Stimulated activated CD4-positive, alpha-beta T cell treated with anti-CD3 and anti-CD28 coated beads, Interleukin-2, amount 100 ng/mL, for 4 hours (primary cell): Measurements from ENCODE around the gene ATP6V1G1.

Source experiments
- DNase-seq: peaks from one replicate; pipeline ENCODE4 v3.0.0-alpha.2; 2020; ENCODE audit warnings: low read depth

ATP6V1G1 gene

DNA sequence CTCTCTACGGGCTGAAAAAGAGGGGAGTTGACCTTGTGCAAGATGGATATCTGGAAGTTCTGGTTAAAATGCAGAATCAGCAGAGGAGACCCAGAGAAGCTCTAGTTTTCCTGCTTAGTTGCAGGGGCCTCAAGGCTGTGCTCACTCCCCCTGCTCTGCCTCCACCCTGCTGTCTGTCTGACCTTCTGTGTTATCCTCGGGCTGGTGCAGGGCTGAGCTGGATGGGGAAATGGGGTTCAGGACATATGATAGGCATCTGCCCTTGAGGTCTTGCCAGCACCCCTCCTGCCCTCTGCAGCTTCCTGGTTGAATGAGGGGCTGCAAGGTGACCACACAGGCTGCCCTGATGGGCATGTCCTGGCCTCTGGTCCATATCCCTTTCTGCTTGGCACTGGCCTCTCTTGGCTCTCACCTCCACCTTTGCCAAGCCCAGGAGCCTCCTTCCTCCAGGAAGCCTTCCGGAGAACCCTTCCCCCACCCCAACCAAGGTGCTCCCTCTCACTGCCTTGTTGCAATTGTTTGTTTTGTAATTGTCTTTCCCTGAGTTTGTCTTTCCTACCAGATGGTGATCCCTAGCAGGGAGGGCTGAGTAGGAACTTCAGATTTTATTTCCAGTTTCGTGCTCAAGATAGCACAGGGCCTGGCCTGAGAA is 24.8 kb downstream of the ATP6V1G1 start:
- DNase-seq: no peak

DNA sequence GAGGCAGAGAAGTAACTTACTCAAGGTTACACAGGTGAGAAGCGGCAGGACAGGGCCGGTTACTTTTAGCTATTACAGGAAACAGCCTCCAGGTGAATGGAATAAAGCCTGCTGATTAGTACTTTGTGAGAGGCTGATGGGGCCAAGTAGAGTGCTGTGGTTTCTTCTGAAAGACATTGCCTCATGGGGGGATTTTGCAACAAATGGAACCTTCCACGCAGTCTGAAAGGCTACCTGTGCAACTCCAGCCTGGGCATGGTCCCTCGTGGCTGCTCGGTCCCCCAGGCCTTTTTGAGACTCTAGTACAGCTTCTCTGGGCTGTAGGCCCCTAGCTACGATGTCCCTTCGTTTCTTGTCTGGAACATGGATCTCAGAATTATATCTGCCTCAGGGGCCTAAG is 25.5 kb downstream of the ATP6V1G1 start:
- DNase-seq: no peak

DNA sequence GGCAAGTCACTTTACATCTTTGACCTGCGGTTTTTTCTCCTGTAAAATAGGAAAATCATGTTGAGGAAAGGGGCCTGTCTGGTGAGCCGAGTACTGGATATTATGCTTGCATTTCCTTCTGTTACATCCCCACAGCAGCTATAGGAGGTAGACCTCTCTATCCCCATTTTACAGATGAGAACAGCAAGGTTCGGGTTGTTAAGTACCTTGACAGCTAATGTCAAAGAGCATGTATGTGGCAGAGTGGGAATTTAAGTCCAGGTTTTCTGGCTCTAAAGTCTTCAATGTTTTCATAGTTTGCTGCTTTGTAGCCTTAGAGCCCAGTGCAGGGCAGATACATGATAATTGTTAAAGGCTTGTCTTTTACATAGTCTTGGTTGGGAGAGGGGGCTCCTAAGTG is 26.4 kb downstream of the ATP6V1G1 start:
- DNase-seq: no peak

- DNase-seq: no peak
Measured at GRCh38 chr9:114614373-114614772, 26.8 kb downstream of the ATP6V1G1 start.

DNA sequence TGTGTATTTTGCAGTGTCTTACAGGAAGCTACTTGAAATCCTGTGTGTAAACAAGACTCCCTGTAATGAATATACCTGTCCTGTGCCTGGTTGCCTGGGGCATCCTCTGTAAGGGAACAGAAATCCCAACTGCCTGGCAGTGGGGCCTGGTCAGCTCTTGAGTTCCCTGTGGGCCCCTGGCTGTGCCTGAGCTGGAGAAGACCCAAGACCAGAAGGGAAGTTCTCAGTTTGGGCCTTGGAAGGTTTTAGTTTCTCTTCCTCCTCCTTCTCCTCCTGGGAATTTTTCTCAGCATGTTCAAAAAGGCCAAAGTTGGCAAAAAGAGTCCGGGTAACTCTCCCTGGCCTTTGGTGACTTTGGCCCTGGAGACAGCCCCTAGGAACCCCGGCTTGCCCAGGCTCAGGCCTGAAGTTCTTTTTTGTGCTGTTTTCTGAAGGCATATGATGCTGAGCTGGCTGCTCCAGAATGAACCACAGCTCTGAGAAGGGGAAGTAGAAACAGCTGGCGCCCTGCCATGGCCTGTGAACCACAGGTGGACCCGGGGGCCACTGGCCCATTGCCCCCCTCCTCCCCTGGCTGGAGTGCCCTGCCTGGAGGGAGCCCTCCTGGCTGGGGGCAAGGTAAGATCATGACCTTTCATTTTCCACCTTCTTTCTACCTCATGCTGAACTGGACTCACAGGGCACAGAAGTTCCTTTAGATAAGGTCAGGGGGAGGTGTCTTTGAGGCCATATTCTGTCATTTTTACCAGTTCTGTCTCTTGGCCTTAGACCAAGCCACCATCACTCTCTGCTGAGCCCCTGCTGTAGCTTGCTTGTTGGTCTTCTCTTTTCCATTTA is 29.3 kb downstream of the ATP6V1G1 start:
- no peak for DNase-seq

DNA sequence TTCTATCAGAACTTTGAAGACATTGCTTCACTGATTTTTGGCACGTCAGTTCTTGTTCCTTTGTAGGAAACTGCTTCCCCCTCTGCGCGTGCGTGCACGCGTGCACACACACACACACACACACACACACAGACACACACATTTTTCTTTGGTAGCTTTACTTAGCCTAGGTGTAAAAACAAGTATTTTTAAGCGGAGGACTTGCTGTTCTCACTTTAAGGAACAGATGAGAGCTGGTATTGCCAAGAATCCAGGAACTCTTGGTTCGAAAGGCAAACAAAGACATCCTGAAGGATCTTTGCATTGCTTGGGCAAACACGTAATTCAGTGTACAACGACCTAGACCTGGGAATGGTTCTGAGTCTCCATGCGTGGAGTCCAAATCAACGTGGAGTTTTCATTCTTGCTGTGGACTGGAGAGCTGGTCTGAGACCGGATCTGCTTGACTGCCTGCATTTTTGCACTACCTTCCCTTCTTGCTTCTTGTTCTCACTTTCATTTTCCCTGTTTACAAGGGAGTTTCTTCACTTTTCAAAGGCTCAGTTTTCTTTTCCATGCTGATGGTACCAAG is 31.7 kb downstream of the ATP6V1G1 start:
- DNase-seq: no peak

GRCh38 chr9:114621561-114621960 is 34.0 kb downstream of the ATP6V1G1 start:
- DNase-seq: no peak

DNA sequence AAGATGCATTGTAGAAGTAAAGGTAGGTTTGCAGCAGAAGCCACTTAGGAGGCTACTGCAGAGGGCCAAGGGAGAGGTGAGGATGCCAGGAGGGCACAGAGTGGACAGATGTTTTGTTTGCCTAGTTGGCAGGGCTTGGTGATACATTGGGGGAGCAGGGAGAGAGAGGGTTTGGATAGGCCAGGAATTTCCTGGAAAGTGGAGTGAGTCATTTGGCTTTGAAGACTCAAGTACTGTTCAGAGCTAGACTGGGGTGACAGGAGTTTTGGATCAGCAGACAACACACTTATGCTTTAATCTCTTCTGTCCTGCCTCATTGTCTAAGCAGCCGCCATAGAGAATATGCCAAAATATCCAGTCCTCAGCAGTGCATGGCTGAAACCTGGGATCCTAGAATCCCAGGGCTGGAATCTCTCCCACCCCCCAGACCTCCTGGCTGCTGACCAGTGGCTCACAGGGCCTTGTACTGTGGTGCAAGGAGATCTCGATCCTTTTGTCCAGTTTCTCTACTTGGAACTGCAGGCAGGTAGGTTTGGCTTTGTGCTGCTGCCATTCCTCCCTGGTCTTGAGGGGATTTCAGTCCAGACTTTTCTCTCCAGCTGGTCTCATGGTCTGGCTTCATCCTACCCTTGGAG is 34.5 kb downstream of the ATP6V1G1 start:
- DNase-seq: no peak

DNA sequence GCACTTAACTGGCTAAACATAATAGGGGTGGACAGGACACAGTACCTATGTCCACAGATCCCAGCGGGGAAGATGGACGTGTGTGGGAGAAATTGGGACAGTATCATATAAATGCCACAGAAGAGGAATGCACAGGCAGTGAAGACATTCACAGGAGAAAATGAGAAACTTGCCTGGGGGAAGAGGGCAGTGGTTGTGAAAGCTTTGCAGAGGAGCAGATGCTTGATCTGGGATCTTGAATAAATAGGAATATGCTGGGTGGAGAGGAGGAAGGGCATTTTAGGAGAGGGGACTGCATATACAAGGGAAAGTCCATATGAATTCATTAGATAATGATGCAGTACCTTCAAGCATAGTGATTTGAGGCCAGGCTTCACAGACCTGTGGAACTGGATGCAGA is 37.1 kb downstream of the ATP6V1G1 start:
- DNase-seq: no peak

DNA sequence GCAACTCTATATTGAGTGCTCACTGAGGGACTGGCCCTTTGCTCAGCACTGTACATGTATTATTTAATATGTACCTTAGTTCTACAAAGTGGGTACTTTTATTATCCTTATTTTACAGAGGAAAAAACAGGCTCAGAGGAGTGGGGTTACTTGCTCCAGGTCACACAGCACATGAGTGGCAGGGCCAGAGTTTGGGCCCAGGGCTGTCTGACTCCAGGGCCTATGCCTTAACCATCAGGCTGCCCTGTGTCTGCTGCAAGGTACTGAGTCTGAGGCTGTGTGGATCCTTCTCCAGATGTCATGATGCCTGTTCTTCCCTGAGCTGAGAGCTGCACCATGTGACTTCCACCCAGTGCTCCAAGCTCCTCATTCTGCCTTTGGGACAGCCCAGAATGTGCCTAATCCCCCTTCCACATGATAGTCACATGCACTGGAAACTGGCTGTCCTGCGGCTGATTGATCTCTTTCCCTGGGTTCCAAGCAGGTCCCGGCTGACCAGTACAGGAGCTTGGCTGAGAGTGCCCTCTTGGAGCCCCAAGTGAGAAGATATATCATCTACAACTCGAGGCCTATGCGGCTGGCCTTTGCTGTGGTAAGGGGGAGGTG is 38.9 kb downstream of the ATP6V1G1 start:
- no peak for DNase-seq

DNA sequence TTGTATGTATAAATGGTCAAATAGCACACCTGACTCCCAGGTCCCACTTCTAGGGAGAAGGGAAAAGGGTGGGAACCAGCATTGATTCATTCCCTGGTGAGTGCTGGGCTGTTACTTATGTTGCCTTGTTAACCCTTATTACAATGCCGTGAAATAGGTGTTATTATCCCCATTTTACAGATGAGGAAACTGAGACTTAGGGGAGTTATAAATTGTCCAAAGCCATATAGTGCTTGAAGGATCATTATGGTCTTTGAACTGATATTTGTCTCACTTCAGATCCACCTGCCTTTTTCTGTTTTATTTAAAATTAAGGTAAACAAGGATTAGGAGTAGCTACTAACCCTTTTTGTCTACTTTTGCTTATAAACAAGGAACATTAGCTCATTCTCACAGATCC is 40.0 kb downstream of the ATP6V1G1 start:
- DNase-seq: no peak

GRCh38 chr9:114629563-114630090 is 42.1 kb downstream of the ATP6V1G1 start:
- no peak for DNase-seq

DNA sequence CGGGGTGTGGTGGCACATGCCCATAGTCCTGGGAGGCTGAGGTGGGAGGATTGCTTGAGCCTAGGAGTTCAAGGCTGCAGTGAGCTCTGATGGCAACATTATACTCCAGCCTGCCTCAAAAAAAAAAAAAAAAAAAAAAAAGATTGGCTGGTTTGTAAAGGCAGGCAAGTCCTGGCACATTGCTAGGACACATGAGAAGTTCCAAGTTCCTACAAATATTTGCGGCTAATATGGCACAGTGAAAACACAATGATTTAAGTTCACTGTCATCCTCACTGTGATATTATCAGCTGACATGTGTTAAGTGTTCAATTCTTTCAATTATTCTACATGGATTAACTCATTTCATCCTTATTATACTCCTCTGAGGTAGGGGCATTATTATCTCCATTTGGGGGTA is 43.6 kb downstream of the ATP6V1G1 start:
- no peak for DNase-seq

- no peak for DNase-seq
Measured at GRCh38 chr9:114633438-114634089, 46.0 kb downstream of the ATP6V1G1 start.

GRCh38 chr9:114634387-114634786 is 46.8 kb downstream of the ATP6V1G1 start:
- DNase-seq: no peak

GRCh38 chr9:114638404-114638803 is 50.8 kb downstream of the ATP6V1G1 start:
- DNase-seq: no peak

DNA sequence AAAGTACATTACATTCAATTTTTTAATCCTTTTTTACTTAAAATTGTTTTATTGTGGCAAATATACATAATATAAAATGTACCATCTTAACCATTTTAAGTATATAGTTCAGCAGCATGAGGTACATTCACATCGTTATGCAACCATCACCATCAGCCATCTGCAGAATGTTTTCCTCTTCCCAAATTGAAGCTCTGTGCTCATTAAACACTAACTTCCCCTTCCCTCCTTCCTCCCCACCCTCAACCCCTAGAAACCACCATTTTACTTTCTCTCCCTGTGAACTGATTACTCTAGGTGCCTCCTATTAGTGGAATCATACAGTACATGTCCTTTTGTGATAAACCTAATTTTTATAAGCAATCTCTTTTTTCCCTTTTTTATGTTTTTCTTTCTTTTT is 54.4 kb downstream of the ATP6V1G1 start:
- DNase-seq: no peak

DNA sequence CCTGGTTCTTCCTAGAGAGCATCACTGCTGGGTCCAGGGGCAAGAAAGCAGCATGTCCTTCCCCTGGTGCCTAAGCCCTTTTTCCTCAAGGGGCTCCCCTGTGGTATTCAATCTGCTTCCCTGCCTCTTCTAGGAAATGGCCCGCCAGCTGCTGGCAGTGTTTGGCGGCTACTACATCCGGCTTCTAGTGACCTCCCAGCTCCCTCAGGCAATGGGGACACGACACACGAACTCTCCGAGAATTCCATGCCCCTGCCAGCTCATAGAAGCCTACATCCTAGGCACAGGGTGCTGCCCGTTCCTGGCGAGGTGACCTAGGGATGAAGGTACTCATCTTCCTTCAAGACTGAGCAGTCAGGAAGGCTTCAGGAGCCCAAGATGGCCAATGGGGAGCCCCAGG is 55.4 kb downstream of the ATP6V1G1 start:
- DNase-seq: no peak

DNA sequence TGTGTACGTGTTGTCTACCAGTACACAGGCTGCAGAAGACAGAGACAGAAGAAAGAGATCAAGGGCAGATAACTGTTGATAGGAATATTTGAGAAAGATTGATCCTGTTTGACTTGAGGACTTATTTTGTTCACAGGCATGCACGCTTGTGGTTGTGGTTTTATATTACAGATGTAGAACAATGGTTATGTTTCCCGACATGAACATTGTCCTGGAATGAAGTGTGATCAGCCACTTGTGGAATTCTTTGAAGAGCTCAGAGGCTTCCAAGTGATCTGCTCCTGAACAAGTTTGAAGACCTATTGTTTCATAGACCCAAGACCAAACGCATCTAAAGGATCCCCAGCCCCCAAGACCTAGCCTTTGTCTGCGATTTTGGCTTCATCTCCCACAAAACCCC is 56.3 kb downstream of the ATP6V1G1 start:
- DNase-seq: no peak
